Psoas muscle (tissue), 8 donors: ENCODE results near the gene PKD1L1. TPM values are rescaled to one million over a fixed set of nuclear protein-coding genes. Genes with fewer than 3 reads are reported as not detected.
A peak's percentile ranks its signal among the peaks of the same experiment; 100 is the strongest.

Experiments
- ATAC-seq, 4 donors: fragments of 200-7000 bp; cut with Tn5 transposase; one replicate each; pipeline ENCODE4 v1.9.1; 2020; ENCODE audit warnings: moderate library complexity in 3 of 4, mild to moderate bottlenecking in 2 of 4
- DNase-seq, 2 donors: peaks; one replicate each; pipeline ENCODE4 v3.0.0-alpha.2; 2020
- H3K27ac ChIP-seq: fragments of 200-600 bp; one replicate; pipeline ENCODE4 v1.8.0; 2022
- H3K27me3 ChIP-seq, 3 donors: fragments of 200-600 bp in 1 of 3; one replicate each; pipeline versions ENCODE4 v1.6.1 to v1.8.0; 2013 to 2022; ENCODE audit warnings: low read length in 2 of 3, mild to moderate bottlenecking in 2 of 3, moderate library complexity in 1 of 3; ENCODE audit not compliant: insufficient read depth in 3 of 3
- H3K36me3 ChIP-seq, 2 donors: fragments of 200-600 bp in 1 of 2; one replicate each; pipeline versions ENCODE4 v1.6.1 to v1.8.0; 2013 to 2022; ENCODE audit warnings: low read depth in 1 of 2, mild to moderate bottlenecking in 1 of 2, moderate library complexity in 1 of 2; ENCODE audit not compliant: insufficient read depth in 1 of 2
- H3K4me1 ChIP-seq: fragments of 200-600 bp; one replicate; pipeline ENCODE4 v1.8.0; 2022
- H3K4me3 ChIP-seq: fragments of 200-600 bp; one replicate; pipeline ENCODE4 v1.8.0; 2022; ENCODE audit warnings: mild to moderate bottlenecking
- H3K9me3 ChIP-seq: fragments of 200-600 bp; one replicate; pipeline ENCODE4 v1.8.0; 2022
- WGBS, 3 donors: extraction: QIAGEN DNeasy Blood & Tissue Kit; methylation state at CpG; one replicate each; pipeline versions ENCODE4 v1.1.6 to v1.1.7; 2013; 5-methylcytosine and 5-hydroxymethylcytosine counted together
- intact Hi-C, 2 donors: fragments of 100-400 bp; cut with DNase I; formaldehyde crosslinking; loops; one replicate each; pipeline versions ENCODE4 v1.11.0 to v1.14.2; 2022
- polyA plus RNA-seq, 3 donors: library from polyadenylated mRNA; stranded (reverse); fragments of 200-250 nt; gene quantifications; one replicate each; pipeline ENCODE4 v1.2.3, GENCODE V29; 2013
- total RNA-seq, 4 donors: library from RNA; stranded (reverse); fragmentation: NEBNext Ultra II Directional in 2 of 4; extraction: Animal tissue kit (Norgen Biotek cat#: 25700) in 2 of 4; gene quantifications; one replicate each; pipeline versions ENCODE4 v1.2.1 to v1.2.4, GENCODE V29; 2021 to 2023
- TF ChIP-seq, protein P1 (sequence below): fragments of 200-600 bp; IDR thresholded peaks from one replicate; pipeline ENCODE4 v1.8.0; 2022; ENCODE audit warnings: antibody characterized with exemption
- donor health status: healthy with polysubstance abuse.
- donor health status: DM: no; HTN: no; CAD: no; lungs with moderate emphysema.
- donor health status: Bipolar disorder and iron deficiency.
- donor health status: healthy.
- donor health status: DM: yes; HTN: yes; CAD: no.
- donor health status: DM: no; HTN: no; CAD: no.
- donor health status: DM: no; HTN: no; CAD: no.
- donor health status: DM: yes; HTN: yes; CAD: no.

Gene PKD1L1
- total and polyA plus RNA-seq, 7 donors = 0.56 to 1.4 (median 0.79) TPM

DNA sequence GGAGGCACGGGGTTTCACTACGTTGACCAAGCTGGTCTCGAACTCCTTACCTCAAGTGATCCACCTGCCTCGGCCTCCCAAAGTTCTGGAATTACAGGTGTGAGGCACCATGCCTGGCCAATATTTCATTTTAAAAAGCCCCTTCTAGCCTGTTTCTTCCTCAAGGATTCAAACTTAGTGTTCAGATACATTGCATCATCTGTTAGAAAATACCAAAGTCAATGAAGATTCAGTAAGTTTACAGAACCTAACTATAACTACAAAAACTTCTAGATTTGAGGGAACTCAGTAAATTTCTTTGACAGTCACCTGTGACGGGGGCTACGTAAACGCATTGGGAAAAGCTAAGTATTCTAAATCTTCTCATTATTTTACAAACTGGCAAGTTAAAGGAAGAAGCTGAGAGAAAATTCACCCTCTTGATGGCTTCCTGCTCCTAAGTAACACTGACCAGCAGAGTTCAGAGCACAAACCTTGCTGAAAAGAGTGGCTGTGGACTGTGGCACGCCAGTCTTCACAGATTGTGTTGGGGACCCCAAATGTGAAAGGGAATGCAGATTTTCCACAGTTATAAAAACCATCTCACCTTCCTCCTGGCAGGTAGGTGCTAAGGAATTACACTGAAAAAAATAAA, 162.2 kb downstream of the PKD1L1 start:
- intact Hi-C loops = no loop called here
- WGBS, 3 donors = 96 to 98% (median 96%) methylated on average over 8 of the region's 8 CpGs
- Histone ChIP-seq H3K4me1 (peaks cover 4% of the 10 kb centered on the region), H3K4me3 (no peak overlapping the region), H3K27me3 (no peaks in the 10 kb centered on the region), H3K9me3 (no peaks in the 10 kb centered on the region), H3K27ac (no peak overlapping the region), H3K36me3 (no peaks in the 10 kb centered on the region)
- ATAC-seq = no peak
- TF ChIP-seq, protein P1, sequence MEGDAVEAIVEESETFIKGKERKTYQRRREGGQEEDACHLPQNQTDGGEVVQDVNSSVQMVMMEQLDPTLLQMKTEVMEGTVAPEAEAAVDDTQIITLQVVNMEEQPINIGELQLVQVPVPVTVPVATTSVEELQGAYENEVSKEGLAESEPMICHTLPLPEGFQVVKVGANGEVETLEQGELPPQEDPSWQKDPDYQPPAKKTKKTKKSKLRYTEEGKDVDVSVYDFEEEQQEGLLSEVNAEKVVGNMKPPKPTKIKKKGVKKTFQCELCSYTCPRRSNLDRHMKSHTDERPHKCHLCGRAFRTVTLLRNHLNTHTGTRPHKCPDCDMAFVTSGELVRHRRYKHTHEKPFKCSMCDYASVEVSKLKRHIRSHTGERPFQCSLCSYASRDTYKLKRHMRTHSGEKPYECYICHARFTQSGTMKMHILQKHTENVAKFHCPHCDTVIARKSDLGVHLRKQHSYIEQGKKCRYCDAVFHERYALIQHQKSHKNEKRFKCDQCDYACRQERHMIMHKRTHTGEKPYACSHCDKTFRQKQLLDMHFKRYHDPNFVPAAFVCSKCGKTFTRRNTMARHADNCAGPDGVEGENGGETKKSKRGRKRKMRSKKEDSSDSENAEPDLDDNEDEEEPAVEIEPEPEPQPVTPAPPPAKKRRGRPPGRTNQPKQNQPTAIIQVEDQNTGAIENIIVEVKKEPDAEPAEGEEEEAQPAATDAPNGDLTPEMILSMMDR = no peak
- DNase-seq = no peak

DNA sequence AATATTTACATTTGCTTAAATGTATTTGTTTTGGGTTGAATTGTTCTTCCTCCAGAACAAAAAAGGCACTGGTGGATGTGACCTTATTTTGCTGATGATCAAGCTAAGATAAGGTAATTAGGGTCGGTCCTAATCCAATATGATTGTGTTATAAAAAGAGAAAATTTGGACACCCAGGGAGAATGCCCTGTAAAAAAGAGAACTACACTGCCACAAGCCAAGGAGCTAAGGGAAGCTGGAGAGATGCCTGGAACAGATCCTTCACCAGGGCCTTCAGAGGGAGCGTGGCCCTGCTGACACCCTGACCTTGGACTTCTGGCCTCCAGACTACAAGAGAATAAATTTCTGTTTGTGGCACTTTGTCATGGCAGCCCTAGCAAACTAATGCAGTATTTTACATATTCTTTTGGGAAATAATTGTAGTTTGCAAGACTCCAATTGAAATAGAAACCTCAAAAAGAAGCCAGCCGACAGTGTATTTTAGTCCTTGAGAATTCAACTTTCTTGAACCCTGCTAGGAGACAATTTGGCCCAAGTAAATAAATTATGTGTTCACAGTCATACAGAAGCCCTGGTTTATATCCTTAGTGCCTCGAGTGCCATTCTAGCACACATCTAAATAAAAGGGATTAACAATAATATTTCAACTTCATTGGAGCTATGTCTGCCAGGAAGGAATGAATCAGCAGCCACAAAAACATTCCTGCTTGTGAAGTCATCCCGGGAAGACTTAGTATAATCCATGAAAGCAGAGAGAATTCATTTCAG, 164.6 kb downstream of the PKD1L1 start:
- ATAC-seq (peak; percentile 62 to 84 (median 75)), DNase-seq (no peak)
- Histone ChIP-seq H3K4me3 (no peak overlapping the region), H3K9me3 (no peaks in the 10 kb centered on the region), H3K36me3 (no peaks in the 10 kb centered on the region), H3K27ac (peak overlapping the region; percentile 28), H3K27me3 (no peaks in the 10 kb centered on the region), H3K4me1 (peaks cover 4% of the 10 kb centered on the region)
- 34 to 49% (median 38%) methylated on average over 5 of the region's 5 CpGs for WGBS, 3 donors
- intact Hi-C loops = no loop called here
- TF ChIP-seq, protein P1 = no peak

DNA sequence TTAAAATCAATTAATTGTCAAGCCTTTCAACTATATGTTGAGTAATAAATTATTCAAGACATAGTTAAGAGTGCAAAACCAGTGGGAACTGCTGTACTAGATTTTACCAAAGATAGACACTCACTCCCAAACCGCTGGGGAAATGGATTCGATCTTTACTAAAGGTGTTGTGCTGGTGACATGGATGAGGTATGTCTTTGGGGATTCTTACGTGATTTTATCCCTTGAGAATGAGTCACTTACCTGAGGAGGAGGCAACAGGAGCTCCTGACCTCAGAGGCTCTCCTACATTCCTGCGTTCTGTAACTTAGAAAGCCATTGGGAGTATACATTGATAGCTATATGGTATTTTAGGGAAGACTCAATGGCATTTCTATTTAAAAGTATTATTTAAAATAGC, 165.5 kb downstream of the PKD1L1 start:
- no peaks in the 10 kb centered on the region for H3K27me3 ChIP-seq
- no peaks in the 10 kb centered on the region for H3K9me3 ChIP-seq
- DNase-seq (no peak), ATAC-seq (no peak)
- intact Hi-C loops = no loop called here
- H3K4me3 ChIP-seq = no peak overlapping the region
- TF ChIP-seq, protein P1 = no peak
- peaks cover 4% of the 10 kb centered on the region for H3K4me1 ChIP-seq
- no peak overlapping the region for H3K27ac ChIP-seq
- no peaks in the 10 kb centered on the region for H3K36me3 ChIP-seq
- WGBS, 3 donors = 95 to 98% (median 95%) methylated on average over 4 of the region's 4 CpGs

DNA sequence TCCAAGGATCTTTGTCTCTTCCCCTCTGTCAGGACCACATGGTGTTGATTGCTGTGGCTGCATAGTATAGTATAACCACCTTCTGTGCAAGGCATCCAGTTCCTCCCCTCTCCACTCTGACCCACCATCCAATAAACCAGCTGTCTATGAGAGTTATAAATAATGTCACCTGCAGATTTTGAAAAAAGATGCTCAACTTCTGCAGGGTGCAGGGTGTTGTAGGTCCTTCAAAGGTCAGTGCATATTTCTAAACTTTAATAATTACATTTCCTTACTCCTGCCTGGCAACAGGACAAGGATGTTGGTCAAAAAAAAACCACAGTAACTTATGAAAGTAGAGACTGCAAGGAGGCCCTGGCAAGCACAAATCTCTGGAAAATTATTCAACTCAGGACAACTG, 166.2 kb downstream of the PKD1L1 start:
- Histone ChIP-seq H3K36me3 (no peaks in the 10 kb centered on the region), H3K4me1 (peaks cover 4% of the 10 kb centered on the region), H3K4me3 (no peak overlapping the region), H3K27ac (no peak overlapping the region), H3K27me3 (no peaks in the 10 kb centered on the region), H3K9me3 (no peaks in the 10 kb centered on the region)
- ATAC-seq = no peak
- DNase-seq = no peak
- TF ChIP-seq, protein P1 = no peak
- intact Hi-C loops = no loop called here
